GM13977 (cell line): ENCODE data around the gene EDN2.

Experiments
- DNase-seq: peaks from one replicate; pipeline ENCODE4 v3.0.0; 2012; ENCODE audit warnings: low spot score
- CTCF ChIP-seq: IDR thresholded peaks from 2 replicates; pipeline ENCODE4 v1.5.1; 2012; ENCODE audit warnings: mild to moderate bottlenecking, control low read depth; ENCODE audit not compliant: insufficient read depth; ENCODE audit errors: extremely low read depth, missing control alignments
- in situ Hi-C: fragments of 300-500 bp; cut with MboI; formaldehyde crosslinking; loops from one replicate; pipeline ENCODE4 v1.12.0; 2022; ENCODE audit warnings: low sequenced_read_pairs, low pct_unique_long_range_greater_than_20kb, mixed read lengths, inconsistent platforms; ENCODE audit not compliant: unreplicated experiment

The EDN2 gene

GRCh38 chr1:41492341-41492848 lies 7.9 kb upstream of the EDN2 start:
- in situ Hi-C loops = no loop called here
- DNase-seq = peak; percentile 70
- TF ChIP-seq CTCF = peak; percentile 76

- no peak for DNase-seq
- in situ Hi-C loops = no loop called here
- no peak for TF ChIP-seq CTCF
Observed at GRCh38 chr1:41490911-41491310, 6.4 kb upstream of the EDN2 start.

- no peak for DNase-seq
- TF ChIP-seq CTCF = no peak
- in situ Hi-C loops = no loop called here
Observed at GRCh38 chr1:41489561-41489960, 5.1 kb upstream of the EDN2 start.

GRCh38 chr1:41488040-41488951 lies 3.8 kb upstream of the EDN2 start:
- no peak for TF ChIP-seq CTCF
- DNase-seq = no peak
- in situ Hi-C loops = no loop called here

GRCh38 chr1:41487126-41488039 lies 2.9 kb upstream of the EDN2 start:
- peak; percentile 89 for DNase-seq
- no peak for TF ChIP-seq CTCF
- in situ Hi-C loops = no loop called here

- in situ Hi-C loops = no loop called here
- peak; percentile 80 for DNase-seq
- no peak for TF ChIP-seq CTCF
Observed at GRCh38 chr1:41486371-41487125, 2.1 kb upstream of the EDN2 start.
